NCI-H2227 (cell line): ENCODE data around the gene BFSP2.
"Not testable (repeated sequence)": the region's sequence is repeated elsewhere in the genome, so short reads cannot be mapped to it uniquely, and the experiment has no call there.

Source experiments
- DNase-seq: peaks from one replicate; lab custom pipeline; 2025; ENCODE audit not compliant: unreplicated experiment; lab: John Stamatoyannopoulos, UW

BFSP2 gene

DNA sequence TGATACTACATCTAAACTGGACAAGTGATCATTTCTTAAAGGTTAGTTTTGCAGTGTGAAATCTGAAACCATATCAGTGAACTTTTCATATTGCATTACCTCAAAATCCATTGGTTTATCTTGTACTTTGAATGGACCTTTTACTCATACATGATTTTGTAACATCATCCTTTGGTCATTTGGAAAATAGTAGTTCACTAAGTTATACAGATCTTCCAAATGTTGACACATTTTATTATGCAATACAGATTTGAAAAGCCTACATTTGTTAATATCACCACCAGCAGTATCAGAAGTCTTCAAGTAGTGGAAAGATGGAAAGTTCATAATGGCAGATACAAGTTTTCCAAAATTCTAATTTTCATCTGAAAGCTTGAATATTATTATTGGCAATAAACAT, 109.6 kb downstream of the BFSP2 start:
- DNase-seq = no peak

DNA sequence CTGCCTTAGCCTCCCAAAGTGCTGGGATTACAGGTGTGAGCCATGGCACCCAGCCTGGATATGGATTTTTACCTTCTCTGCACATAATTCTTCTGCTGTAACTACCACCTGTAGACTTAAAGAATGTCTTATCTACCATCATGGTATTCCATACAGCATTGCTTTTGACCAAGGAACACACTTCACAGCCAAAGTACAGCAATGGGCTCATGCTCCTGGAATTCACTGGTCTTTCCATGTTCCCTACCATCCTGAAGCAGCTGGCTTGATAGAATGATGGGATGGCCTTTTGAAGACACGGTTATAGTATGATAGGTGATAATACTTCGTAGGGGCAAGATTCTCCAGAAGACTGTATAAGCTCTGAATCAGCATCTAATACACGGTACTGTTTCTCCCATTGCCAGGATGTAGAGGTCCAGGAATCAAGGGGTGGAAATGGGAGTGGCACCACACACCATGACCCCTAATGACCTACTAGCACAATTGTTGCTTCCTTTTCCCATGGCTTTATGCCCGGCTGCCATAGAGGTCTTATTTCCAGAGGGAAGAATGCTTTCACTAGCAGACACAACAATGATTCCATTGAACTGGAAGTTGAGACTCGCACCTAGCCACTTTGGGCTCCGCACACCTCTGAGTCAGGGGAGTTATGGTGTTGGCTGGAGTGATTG, 112.7 kb downstream of the BFSP2 start:
- DNase-seq = no peak

DNA sequence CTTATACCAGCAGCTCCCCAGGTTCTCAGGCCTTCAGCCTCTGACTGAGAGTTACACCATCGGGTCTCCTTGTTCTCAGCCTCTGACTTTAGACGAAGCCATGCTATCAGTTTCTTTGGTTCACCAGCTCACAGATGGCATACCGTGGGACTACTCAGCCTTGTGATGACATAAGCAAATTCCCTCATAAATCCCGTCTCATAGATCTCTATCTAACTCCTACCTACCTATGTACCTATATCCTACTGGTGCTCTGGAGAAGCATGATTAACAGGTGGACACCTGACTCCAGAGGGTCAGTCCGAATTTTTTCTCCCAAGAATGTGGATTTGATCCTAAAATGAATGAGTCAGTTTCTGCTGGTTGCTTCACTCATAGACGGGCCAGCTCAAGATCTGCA, 114.6 kb downstream of the BFSP2 start:
- no peak for DNase-seq

DNA sequence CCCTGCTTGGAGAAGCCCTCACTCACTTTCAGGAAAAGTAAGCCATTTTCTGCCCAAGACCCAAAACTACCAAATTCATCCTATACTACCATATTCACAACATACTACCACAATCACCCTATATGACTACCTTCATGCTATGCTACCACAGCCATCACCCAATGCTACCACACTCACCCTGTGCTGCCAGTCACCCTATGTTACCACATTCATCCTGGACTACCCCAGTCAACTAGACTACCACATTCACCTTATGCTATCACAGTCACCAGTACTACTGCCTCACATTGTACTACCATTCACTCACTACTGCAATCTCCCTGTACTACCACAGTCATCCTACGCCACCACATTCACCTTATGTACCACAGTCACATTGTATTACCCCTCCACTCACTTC, 115.3 kb downstream of the BFSP2 start:
- no peak for DNase-seq

DNA sequence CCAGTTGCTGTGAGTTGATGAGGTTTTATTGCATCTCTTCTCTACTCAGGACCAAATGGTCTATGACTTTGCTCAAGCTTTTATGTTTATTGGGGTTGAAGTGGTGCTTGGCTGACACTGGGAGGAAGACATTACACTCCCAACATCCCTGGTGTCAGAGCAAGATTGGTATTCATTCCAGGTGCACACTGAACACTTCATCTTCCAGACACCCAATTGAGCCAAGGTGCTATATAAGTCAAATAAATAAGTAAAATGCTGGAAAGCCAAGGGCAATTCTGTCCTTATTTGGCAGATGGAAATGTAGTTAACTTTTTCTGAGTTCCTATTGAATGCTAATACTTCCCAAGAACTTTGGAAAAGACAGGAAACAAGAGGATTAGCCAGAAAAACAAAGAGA, 120.4 kb downstream of the BFSP2 start:
- no peak for DNase-seq

DNA sequence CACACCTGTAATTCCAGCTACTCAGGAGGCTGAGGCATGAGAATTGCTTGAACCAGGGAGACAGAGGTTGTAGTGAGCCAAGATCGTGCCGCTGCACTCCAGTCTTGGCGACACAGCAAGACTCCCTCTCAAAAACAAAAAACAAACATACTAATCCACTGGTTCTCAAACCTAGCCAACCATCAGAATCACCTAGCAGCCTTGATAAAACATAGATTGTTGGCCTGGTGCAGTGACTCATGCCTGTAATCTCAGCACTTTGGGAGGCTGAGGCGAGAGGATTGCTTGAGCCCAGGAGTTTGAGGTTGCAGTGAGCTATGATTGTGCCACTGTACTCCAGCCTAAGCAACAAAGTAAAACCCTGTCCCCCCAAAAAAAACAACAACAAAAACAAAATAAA, 121.1 kb downstream of the BFSP2 start:
- DNase-seq = not testable (repeated sequence)

DNA sequence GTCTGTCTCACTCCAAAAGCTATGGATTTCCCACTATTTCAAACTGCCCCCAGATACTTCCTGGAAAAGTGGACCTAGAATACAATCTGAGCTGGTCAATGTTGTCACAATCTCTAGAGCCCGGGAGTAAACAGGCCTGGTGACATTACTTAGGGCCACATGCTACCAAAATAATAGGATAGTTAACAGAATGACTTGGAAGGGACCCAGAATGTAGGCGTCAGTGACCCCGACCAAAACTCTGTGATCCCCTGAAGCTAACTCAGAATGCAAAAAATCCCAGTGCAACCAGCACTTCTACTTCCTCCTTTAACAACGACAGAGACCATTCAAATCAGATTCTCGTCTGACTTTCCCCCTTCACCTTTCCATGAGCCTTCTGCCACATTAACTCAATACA, 122.1 kb downstream of the BFSP2 start:
- DNase-seq = no peak

DNA sequence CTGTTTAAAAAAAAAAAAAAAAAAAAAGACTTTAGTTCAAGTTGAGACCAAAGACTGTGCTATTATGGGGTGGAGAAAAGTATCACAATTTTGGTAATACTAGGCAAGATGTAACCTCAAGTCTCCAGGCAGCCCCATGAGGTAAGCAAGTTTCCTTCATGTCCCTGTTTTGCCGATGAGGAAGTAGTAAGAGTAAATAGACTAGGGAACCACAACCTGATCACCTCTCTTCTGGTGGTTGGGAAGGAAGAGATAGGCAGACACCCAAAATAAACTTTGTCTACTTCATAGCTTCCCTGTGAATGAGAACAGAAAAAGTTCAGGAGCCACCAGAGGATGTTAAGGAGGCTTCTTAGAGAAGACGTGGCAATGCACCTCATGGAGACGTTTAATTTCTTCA, 123.9 kb downstream of the BFSP2 start:
- not testable (repeated sequence) for DNase-seq
